ENCODE data around the gene ZNF559.

ZNF559 gene

DNA sequence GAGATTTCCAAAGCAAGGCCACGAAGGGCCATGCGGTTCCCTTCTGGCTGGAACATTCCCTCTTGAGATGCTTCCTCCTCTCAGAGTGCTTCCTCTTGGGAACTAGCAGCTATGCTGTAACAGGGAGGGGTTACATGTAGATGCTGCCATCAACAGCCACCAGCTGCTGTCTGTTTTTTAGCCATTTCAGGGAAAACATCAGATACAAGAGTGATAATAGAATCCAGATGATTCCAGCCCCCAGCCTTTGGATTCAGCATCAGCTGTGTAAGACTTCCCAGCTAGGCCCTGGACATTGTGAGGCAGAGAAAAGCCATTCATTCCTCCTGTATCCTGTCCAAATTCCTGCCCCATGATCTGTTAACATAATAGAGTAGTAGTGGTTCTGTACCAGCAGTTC is 30.7 kb downstream of the ZNF559 start:
- DNase-seq, result no peak

DNA sequence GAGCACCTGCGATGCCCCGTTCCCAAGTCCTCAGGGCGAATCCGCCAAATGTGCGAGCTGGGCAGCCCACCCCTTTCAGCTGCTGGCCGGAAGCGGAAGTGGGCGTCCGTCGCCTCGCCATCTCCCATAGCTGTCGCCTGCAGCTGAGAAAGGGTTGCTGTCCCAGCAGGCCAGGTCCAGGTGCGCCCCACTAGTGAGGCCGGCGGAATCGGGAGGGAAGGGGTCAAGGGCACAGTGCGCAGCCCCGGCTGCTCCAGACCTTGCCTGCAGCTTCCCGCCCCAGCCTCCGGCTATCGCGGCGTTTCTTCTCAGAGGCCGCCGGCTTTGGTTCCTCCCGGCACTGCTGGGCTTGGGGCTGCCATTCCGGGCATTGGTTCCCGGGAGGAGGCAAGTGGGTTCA is 38.9 kb downstream of the ZNF559 start, which contains the start of gene ZNF177:
ZNF177 (plus strand) TSS at position 109 of the 400 bp plus-strand sequence. CDS start 15,299 bp downstream, outside the sequence.
- no peak for DNase-seq

DNA sequence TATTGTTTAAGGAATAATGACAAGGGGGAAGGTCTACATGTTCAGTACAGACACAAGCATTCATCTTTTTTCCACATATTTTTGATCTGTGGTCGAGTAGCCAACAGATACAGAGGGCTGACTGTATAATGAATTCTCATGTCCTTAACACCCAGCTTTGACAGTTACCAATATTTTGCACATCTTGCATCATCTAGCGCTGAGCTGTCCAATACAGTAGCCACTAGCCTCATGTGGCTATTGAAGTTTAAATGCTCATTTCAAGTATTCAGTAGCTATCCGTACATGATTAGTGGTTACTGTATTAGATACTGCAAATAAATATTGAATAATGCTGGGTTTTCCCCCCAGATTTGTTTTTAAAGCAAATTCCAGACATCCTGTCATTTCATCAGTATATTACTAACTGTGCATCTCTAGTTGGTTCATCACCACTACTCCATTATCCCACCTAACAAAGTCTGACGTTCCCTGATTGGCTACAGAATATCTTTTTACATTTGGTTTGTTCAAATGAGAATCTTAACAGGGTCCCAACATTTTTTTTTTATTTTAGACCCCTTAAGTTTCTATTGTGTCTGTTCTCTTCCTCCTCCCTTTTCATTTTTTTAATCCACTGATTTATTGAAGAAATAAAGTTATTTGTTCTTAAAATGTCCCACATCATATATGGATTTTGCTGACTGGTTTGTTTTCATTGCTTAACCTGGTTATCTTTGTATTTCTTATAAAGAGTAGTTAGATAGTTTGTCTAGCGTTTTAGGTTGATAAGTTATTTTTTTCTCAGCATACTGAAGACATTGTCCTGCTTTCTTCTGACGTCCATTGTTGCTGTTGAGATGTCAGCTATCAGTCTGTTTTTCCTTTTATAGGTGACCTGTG is 47.0 kb downstream of the ZNF559 start:
- no peak for DNase-seq

- no peak for DNase-seq
These were observed 57.4 kb downstream of the ZNF559 start for GRCh38 chr19:9381361-9381785.
